ENCODE results near the gene CUL4A. TPM values are rescaled to one million over a fixed set of nuclear protein-coding genes. Genes with fewer than 3 reads are reported as not detected.
A peak's percentile ranks its signal among the peaks of the same experiment; 100 is the strongest.

Gene CUL4A
- total and polyA plus RNA-seq, 9 of the 15 experiments (the other 6 are each of a cell fraction or from before 2014, with no cell fraction given): 21.1 to 92.0 (median 63.2) TPM

GRCh38 chr13:113216254-113217048 lies 7.0 kb downstream of the CUL4A start (continued):
- TF ChIP-seq, protein P1, sequence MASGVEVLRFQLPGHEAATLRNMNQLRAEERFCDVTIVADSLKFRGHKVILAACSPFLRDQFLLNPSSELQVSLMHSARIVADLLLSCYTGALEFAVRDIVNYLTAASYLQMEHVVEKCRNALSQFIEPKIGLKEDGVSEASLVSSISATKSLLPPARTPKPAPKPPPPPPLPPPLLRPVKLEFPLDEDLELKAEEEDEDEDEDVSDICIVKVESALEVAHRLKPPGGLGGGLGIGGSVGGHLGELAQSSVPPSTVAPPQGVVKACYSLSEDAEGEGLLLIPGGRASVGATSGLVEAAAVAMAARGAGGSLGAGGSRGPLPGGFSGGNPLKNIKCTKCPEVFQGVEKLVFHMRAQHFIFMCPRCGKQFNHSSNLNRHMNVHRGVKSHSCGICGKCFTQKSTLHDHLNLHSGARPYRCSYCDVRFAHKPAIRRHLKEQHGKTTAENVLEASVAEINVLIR (CRISPR knock-in tag; IDR thresholded peaks at IDR 0.05): no peak
- TF ChIP-seq BDP1 (IDR thresholded peaks at IDR 0.05; ENCODE audit: insufficient read depth, insufficient read length) (no peak), ZZZ3 (IDR thresholded peaks at IDR 0.05) (no peak), PCBP1 (IDR thresholded peaks at IDR 0.05; ENCODE audit: low read depth, low read length, poor library complexity, severe bottlenecking) (no peak), ZFPM2 (CRISPR knock-in tag; IDR thresholded peaks at IDR 0.05) (no peak), ZNF146 (CRISPR knock-in tag; IDR thresholded peaks at IDR 0.05; ENCODE audit: unreplicated experiment) (no peak), ZNF316 (IDR thresholded peaks at IDR 0.05) (peak; percentile 97), CREB1 (IDR thresholded peaks at IDR 0.05) (peak; percentile 53; the same call in 1 of the 2 replicates), CREB1 (CRISPR knock-in tag; IDR thresholded peaks at IDR 0.05) (no peak), TCF7 (IDR thresholded peaks at IDR 0.05; ENCODE audit: borderline replicate concordance) (no peak), TRIM24 (IDR thresholded peaks at IDR 0.05) (no peak), CXXC5 (CRISPR knock-in tag; IDR thresholded peaks at IDR 0.05) (no peak), RBFOX2 (IDR thresholded peaks at IDR 0.05; ENCODE audit: low read depth, low read length) (no peak), HNRNPUL1 (IDR thresholded peaks at IDR 0.05; ENCODE audit: low read length) (no peak), SREBF2 (CRISPR knock-in tag; IDR thresholded peaks at IDR 0.05) (no peak), KLF6 (CRISPR knock-in tag; IDR thresholded peaks at IDR 0.05; ENCODE audit: borderline replicate concordance) (no peak), ZNF57 (CRISPR knock-in tag; IDR thresholded peaks at IDR 0.05) (no peak), NCOA2 (IDR thresholded peaks at IDR 0.05; ENCODE audit: partially characterized antibody in 2 of 2) (no peak), ZNF324 (CRISPR knock-in tag; IDR thresholded peaks at IDR 0.05) (no peak), SMARCA4 (IDR thresholded peaks at IDR 0.05) (0 out of 2 replicates have a peak, but pooled peaks have one; percentile 19), ERF (CRISPR knock-in tag; IDR thresholded peaks at IDR 0.05) (no peak), ZNF311 (CRISPR knock-in tag; IDR thresholded peaks at IDR 0.05) (no peak), FOXP4 (CRISPR knock-in tag; IDR thresholded peaks at IDR 0.05; ENCODE audit: borderline replicate concordance) (no peak), ZNF717 (CRISPR knock-in tag; IDR thresholded peaks at IDR 0.05) (no peak), ZBTB1 (CRISPR knock-in tag; IDR thresholded peaks at IDR 0.05; ENCODE audit: borderline replicate concordance, low read depth) (no peak), LARP7 (IDR thresholded peaks at IDR 0.05) (no peak), EWSR1 (IDR thresholded peaks at IDR 0.05; ENCODE audit: borderline replicate concordance, low read depth, partially characterized antibody) (no peak), HSF4 (CRISPR knock-in tag; IDR thresholded peaks at IDR 0.05; ENCODE audit: borderline replicate concordance) (no peak)
- TF ChIP-seq, protein P2, sequence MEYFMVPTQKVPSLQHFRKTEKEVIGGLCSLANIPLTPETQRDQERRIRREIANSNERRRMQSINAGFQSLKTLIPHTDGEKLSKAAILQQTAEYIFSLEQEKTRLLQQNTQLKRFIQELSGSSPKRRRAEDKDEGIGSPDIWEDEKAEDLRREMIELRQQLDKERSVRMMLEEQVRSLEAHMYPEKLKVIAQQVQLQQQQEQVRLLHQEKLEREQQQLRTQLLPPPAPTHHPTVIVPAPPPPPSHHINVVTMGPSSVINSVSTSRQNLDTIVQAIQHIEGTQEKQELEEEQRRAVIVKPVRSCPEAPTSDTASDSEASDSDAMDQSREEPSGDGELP (CRISPR knock-in tag; IDR thresholded peaks at IDR 0.05; ENCODE audit: borderline replicate concordance): no peak

Measured in K562 (cell line).